ENCODE data around the gene SLC34A3.
"Not testable (repeated sequence)": the region's sequence is repeated elsewhere in the genome, so short reads cannot be mapped to it uniquely, and the experiment has no call there.

Gene SLC34A3

DNA sequence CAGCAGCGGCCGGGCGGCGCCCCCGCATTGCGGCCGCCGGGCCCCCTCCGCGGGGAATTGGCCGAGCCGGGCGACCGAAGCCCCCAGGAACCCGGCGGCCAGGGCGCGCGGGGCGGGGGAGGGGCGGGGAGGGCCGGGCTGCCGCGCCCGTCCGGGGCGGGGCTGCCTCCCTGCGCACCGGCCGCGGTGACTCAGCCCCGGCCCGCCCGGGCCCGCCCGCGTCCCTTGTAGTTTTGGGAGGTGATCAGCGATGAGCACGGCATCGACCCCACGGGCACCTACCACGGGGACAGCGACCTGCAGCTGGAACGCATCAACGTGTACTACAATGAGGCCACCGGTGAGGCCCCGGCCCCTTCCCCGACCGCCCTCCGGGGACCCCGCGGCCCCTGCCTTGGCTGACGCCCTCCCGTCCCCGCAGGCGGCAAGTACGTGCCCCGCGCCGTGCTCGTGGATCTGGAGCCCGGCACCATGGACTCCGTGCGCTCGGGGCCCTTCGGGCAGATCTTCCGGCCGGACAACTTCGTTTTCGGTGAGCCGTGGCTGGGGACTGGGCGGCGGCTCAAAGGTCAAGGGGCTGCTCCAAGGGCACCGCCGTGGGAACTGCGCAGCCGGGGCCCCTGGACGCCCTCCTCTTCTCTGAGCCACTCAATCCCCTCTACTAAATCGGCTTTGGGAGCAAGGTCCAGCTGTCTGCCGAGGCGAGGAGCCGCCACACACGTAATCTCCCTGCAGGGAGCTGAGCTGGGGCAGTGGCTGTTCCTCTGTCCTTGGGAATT lies 11.0 kb downstream of the SLC34A3 start:
- peak; percentile 79 for DNase-seq (ENCODE audit: low spot score)

DNA sequence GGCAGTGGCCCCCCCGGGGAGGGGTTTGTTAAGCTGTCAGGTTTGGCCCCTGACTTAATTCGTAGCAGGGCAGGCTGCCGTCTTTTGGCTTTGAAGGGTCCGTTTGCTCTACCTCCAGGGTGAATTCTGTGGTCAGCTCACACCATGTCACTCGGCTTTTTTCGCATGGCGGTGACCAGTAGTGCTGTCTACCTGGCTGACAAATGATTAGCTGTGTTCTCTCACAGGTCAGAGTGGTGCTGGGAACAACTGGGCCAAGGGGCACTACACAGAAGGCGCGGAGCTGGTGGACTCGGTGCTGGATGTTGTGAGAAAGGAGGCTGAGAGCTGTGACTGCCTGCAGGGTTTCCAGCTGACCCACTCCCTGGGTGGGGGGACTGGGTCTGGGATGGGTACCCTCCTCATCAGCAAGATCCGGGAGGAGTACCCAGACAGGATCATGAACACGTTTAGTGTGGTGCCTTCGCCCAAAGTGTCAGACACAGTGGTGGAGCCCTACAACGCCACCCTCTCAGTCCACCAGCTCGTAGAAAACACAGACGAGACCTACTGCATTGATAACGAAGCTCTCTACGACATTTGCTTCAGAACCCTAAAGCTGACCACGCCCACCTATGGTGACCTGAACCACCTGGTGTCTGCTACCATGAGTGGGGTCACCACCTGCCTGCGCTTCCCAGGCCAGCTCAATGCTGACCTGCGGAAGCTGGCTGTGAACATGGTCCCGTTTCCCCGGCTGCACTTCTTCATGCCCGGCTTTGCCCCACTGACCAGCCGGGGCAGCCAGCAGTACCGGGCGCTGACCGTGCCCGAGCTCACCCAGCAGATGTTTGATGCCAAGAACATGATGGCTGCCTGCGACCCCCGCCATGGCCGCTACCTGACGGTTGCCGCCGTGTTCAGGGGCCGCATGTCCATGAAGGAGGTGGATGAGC lies 11.8 kb downstream of the SLC34A3 start:
- DNase-seq (ENCODE audit: low spot score): no peak

DNA sequence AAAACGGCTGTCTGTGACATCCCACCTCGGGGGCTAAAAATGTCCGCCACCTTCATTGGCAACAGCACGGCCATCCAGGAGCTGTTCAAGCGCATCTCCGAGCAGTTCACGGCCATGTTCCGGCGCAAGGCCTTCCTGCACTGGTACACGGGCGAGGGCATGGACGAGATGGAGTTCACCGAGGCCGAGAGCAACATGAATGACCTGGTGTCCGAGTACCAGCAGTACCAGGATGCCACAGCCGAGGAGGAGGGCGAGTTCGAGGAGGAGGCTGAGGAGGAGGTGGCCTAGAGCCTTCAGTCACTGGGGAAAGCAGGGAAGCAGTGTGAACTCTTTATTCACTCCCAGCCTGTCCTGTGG lies 12.5 kb downstream of the SLC34A3 start:
- not testable (repeated sequence) for DNase-seq (ENCODE audit: low spot score)

DNA sequence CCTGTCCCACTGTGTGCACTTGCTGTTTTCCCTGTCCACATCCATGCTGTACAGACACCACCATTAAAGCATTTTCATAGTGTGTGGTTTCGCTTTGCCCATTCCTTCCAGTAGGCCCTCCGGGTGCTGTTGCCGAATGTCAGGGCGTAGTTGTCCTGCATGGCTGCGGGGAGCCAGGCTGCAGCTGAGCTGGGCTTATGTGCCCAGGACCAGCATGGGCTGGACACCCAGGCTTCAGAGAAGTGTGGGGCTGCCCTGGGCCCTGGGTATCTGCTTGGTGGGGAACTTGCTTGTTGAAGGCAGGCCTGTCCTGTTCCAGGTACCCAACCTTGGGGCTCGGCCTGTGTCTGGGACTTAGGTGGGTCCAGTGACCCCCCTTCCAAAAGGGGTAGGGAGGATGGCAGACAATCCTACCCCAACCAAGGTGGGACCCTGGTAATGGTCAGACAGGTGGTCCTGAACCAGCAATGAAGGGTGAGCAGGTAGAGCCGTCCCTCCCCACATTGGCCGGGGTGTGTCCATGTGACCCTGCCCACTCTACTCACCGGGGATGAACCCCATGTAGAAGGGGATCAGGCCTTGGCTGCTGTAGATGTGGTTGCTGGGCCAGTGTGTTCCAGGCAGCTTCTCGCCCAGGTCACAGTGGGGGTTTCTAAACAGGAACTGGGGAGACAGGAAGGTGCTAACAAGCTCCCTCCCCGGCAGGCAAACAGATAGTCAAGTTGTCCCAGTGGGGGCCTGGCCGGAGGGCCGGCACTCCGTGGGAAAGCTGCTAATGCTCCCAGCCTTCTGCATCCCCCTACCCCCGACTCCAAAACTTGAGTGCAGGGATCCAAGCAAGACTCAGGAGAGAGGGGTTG lies 13.2 kb downstream of the SLC34A3 start:
- no peak for DNase-seq (ENCODE audit: low spot score)

DNA sequence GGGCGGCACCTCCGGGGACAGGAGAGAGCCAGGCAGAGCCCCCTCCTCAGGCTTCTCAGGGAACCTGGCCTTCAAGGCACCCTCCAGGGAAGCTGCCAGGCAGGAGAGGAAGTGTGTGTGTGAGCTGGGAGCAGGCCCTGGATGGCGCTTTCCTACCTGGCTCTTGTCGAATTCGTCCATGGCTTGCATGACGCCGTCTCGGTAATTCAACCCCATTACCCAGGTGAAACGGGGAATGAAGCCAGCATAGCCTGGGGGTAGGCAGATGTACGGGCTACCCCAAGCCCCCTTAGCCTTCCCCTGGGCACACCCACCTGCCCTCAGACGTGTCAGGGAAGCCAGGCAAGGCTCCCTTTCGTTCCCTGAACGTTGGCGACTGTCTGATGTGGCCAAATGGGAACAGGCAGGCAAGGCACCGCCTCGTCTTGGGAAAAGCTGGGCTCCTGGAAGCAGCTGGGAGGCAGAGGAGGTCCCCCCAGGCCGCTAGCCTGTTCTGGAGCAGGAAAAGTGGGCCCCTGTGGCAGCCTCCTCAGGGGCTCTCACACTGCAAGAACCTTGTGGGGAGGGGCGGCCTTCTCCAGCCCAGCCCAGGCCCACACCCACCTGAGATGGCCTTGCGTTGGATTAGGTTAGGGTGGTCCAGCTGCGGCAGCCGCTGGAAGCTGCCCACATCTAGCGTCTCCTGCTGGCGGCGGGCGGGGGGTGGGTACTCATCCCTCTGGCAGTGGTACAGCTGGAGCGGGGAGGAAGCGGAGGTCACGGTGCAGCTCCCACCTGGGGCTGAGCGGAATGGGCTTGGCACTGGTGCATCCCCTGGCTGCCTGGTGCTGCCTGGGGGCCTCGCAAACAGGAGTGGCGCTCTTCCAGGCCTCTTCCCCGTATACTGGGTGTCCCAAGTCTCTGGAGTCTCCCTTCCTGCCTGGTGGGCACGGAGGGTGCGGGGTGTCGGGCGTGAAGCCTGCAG lies 14.1 kb downstream of the SLC34A3 start:
- DNase-seq (ENCODE audit: low spot score): no peak

DNA sequence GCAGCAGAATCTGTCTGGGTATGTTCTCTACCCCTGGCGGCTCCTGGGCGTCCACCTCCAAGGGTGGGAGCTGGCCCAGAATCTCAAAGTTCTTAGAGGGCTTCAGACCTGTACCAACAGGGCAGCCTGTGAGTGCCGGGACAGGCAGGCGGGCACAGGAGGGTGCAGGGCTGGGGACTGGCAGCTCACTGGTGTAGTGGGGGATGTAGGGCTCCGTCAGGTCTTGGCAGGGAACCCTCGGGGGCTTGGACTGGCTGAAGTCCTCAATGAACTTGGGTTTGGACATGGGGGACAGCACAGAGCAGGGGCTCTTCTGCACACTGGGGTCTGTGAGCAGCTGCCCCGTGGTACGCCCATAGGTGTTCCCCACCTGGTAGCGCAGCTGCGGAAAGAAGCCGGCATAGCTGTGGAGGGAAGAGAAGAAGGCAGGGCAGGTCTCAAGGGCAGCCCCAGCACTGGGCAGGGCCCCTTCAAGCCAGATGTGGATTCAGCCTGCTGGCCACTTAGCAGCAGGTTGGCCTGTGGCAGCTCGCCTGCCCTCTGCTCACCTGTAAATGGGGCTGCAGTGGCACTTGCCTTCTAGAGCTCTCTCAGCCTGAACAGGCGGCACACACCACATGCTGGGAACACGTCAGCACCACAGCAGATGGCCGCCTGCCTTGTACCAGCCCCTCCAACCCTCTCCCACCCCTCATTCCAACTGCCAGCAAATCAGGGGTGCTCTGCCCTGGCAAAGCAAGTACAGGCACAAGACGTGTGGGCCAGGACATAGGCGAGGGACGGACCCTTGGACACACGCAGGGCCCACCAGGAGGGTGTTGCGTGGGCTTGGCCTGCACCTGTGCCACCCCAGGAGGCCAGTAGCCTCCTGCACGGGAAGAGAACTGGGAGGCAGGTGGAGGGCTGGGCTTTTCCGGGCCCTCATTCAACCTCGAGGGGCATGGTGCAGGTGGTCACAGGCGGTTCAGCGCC lies 15.0 kb downstream of the SLC34A3 start:
- DNase-seq (ENCODE audit: low spot score): no peak

DNA sequence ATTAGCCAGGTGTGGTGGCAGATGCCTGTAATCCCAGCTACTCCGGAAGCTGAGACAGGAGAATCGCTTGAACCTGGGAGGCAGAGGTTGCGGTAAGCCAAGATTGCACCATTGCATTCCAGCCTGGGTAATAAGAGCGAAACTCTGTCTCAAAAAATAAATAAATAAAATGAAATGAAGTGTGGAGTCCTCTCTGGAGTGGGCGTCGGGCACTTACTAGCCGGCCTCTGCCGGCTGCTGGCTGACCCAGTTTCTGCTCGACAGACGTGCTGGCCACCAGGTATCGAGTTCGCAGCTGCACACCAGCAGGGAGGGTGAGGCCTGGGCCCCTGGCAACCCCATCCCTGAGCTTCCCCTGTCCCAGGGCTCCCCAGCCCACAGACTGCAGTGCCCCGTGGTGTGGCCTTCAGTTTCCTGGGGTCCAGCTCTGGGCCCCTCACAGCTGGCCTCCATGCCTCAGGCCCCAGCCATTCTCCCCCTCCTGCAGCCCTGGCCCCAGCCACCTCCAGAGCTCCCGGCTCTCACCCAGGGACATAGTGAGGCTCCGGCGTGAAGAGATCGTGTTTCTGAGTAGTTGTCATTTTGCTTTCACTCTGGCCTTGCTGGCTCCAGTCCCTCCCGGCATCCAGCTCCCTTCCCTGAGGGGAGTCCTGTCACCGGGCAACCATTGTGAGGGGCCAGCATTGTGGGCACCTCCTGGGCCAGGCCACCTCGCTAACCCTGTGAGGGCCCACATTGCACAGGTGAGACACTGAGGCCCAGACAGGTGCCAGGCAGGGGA lies 16.6 kb downstream of the SLC34A3 start:
- no peak for DNase-seq (ENCODE audit: low spot score)

DNA sequence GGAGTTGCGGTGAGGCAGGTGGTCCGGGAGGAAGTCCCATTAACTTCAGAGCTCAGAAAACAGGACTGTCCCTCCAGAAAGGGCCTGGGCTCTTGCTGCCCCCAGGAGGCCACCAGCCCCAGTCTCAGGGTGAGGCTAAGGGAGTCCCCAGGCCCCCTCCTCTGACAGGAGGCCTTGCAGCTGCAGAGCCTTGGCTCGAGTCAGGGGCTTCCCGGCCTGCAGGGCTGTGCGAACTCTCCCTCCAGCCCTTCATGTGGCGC lies 17.1 kb downstream of the SLC34A3 start:
- no peak for DNase-seq (ENCODE audit: low spot score)

DNA sequence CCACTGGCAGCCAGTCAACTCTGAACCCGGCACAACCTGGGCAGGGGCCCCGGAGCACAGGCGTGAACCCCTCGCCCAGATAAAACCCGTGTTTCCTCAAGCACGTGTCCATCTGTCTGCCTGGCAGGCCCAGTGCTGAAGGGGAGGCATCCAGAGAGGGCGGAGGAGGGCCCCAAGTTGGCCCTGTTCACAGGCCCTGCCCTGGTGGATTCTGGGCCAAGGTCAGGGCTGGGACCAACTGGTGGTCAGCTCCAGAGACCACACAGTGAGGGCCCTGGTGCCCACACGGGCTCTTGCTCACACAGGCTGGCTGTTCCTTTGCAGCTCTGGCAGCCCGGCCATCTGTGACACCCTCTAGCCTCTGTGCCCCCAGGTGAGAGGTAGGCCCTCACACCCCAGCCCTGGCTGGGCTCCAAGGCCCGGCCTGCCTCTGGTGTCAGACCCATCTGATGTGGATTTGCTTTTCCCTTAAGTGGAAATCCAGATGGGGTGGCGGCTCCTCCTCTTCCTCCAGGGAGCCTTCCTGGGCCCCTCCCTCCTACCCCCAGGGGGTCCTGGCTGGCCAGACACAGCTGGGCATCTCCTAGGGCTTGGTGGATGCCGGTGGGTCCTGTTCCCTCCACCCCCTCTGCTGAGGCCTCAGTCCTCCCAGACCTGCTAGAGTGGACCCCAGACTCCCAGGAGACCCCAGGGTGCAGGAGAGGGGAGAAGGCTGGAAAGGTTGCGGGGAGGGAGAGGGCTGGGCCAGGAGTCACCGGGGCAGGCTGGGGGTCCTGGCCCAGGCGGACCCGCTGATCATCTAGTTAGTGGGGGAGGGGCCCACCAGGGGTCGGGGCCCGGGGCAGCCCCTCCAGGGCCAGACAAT lies 19.9 kb downstream of the SLC34A3 start:
- DNase-seq (ENCODE audit: low spot score): no peak

DNA sequence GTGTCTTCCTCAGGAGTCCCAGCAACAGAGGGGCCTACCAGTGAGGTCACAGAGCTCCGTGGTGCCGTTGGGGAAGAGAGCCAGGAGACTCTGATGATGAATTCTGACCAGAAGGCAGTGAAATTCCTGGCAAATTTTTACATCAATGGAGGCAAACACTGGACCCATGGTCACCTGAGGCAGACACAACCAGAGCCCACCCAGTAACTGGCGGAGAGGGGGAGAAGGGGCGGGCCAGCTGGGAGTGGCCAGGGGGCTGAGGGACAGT lies 20.4 kb downstream of the SLC34A3 start, which contains the start of gene STPG3:
Gene STPG3 (plus strand): TSS at position 93 of the 268 bp plus-strand sequence. CDS start 1 bp downstream, at position 94.
- DNase-seq (ENCODE audit: low spot score): no peak

DNA sequence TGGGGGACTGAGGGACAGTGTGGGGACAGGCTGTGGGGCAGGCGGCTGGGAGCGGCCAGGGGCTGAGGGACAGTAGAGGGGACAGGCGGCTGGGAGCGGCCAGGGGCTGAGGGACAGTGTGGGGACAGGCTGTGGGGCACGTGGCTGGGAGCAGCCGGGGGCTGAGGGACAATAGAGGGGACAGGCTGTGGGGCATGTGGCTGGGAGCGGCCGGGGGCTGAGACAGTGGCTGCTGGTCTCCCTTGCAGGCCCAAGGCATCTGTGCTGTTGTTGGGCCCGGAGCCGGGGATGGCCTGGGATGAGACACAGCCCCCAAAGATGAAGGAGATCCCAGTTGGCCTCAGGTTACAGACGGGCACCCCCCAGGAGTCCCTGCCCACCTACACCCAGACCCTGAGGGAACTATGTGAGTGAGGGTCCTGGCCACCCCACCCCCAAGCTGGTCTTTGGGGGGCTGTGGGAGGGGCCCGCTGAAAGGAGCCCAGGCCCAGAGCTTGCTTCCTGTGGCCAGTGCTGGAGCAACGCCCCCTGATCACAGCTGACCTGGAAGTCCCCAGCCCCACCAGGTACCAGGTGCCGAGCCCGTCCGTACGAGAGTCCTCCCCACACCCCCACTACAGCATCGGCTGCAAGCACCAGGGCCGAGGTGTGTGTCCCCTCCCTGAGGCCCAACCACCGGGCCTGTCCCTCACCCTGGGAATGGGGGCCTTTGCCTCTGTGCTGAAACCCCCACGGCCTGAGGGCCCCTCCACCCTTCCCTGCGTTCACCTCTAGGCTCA lies 21.0 kb downstream of the SLC34A3 start:
- no peak for DNase-seq (ENCODE audit: low spot score)

DNA sequence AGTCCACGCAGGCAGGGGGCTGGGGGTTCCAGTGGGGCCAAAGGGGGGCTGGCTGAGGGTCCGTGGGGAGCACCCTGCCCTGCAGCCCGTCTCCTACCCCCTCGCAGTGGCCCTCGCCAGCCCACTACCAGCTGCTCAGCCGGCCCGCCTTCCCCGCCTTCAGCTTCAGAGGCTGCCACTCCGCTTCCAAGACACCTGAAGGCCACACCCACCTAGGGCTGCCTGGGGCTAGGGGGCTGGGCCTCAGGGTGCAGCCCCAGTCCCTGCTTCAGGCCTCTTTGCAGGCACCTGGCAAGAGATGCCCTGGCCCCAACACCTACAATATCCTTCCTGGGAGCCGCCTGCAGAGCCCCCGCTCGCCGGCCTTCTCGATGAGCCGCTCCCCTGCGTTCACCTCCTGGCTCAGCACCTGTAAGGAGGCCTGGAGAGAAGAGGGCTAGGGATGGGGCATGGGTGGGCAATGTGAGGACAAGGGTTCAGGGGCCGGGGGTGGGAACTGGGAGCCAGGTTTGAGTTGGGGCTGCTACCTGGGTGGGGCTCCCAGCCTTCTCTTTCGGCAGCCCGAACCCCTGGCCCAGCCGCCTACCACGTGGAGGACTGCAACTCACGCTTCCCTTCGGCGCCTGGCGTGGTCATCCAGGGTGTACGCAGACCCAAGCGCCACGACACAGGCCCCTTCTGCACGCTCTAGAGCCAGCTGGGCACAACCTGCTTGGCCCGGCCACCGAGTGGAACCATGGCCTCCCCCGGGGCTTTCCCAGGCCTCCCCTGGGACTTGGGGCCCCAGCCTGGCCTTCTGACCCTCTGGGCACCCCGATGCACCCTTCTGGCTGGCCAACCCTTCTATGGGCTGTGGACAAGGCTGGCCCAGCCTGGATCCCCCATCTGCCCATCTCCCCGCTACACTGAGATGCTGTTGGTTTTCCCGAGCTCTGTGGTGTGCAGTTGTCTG lies 22.1 kb downstream of the SLC34A3 start:
- no peak for DNase-seq (ENCODE audit: low spot score)

DNA sequence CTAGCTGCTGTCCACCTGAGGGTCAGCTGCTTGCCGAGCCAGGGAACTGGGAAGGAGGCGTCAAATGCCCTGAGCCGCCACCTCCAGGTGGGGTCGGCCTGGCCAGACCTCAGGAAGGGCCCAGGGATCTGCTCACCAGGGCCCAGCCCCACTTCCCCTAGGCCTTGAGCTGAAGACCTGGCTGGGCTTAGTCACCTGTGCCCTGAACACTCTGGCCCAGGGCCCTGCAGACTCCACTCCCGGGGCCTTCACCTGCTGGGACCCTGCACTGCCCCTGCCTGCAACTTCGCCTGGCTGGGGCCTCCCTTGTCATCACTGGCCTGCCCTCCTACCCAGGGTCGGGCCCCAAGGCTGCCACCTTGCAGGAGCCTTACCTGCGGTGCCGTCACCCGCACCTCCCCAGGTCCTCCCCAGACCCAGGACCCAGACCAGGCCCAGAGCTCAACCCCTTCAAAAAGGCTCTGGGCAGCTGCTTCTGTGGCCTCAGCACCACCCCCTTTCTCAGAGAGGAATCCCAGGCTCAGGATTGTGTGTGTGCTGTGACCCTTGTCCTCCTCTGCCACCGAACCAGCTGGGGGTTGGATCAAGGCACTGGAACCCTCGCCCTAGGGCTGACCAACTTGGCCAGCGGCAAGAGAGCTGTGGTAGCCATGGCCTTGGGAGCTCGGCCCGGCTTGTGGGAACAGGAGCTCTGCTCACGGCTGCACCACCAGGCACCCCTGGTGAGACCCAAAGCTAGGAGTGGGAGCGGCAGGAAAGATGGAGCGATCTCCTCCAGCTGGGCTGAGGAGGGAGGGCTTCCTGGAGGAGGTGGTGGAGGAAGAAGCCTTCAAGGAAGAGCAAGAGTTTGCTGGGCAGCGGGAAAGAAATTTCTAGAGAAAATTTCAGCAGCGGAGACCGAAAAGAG lies 23.3 kb downstream of the SLC34A3 start:
- no peak for DNase-seq (ENCODE audit: low spot score)

DNA sequence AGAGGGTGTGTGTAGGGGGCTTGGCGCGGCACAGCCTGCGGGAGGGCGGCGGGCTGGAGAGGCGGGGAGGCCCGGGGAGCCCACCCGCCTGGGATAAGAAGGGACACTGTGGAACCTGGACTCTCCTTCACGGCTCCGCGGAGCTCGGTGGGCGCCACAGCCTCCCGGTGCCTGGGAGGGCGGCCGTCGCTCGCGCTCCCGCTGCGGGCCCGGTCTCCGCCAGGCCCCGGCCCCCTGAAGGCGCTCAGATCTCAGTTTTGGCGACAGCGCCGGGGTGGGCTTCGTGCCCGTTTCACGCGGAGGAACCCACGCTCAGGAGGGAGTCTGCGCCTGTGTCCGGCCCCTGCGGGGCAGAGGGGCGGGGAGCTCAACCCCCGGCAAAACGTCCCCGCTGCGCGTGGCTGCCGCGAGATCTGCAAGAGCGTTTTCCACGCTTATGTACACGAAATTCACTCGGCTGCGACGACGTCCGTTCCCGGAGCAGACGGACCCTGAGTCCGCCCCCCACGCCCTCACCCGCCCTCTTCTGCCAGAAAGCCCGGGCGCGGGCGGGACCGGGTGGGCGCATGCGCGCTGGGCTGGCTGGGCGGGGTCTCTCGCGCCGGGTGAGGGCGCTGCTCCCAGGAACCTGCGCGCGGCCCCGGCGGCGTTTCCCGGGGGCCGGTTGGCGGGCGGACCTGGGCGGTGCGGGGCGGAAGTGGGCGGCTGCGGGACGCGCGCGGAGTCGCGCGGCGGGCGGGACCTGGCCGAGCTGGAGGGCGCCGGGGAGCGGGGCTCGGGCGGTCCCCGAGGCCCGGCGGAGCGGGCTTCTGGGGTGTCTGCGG lies 24.1 kb downstream of the SLC34A3 start, which contains the start of gene NELFB:
Gene NELFB (plus strand): TSS at position 704 of the 824 bp plus-strand sequence.
- DNase-seq (ENCODE audit: low spot score): peak; percentile 95

Data from CD4-positive, alpha-beta T cell treated with Interleukin-15 for 4 hours (primary cell).